CD4-positive, alpha-beta memory T cell (primary cell): ENCODE results near the gene POLR1C. TPM values are rescaled to one million over a fixed set of nuclear protein-coding genes. Genes with fewer than 3 reads are reported as not detected.
A peak's percentile ranks its signal among the peaks of the same experiment; 100 is the strongest.

Experiments used
- CTCF ChIA-PET: fragments of 350-600 bp; sonication (Branson Sonifier 250); formaldehyde crosslinking; loops from one replicate; lab custom pipeline; 2021; ENCODE audit warnings: inconsistent platforms; ENCODE audit not compliant: partially characterized antibody; lab: Charles Lee
- POLR2A ChIA-PET: fragments of 350-600 bp; sonication (Branson Sonifier 250); formaldehyde crosslinking; loops from one replicate; lab custom pipeline; 2021; ENCODE audit not compliant: partially characterized antibody; lab: Charles Lee
- DNase-seq, 5 donors: peaks; one replicate each; pipeline versions ENCODE4 v3.0.0 to v3.0.0-alpha.2; 2020 to 2022; ENCODE audit warnings: mixed read lengths in 1 of 5
- H3K27ac ChIP-seq: one replicate; pipeline ENCODE4 v1.7.0; 2013; ENCODE audit warnings: low read depth, low read length
- H3K27me3 ChIP-seq: 2 replicates; pipeline ENCODE4 v1.7.0; 2013; ENCODE audit warnings: mild to moderate bottlenecking, low read length, moderate library complexity; ENCODE audit not compliant: insufficient read depth
- H3K36me3 ChIP-seq: 2 replicates; pipeline ENCODE4 v1.7.0; 2013; ENCODE audit warnings: mild to moderate bottlenecking, low read length, moderate library complexity; ENCODE audit not compliant: insufficient read depth
- H3K4me1 ChIP-seq: 2 replicates; pipeline ENCODE4 v1.7.0; 2013; ENCODE audit warnings: mild to moderate bottlenecking, low read length, moderate library complexity; ENCODE audit not compliant: insufficient read depth
- H3K4me3 ChIP-seq, 2 donors: one replicate each; pipeline ENCODE4 v1.7.0; 2013; ENCODE audit warnings: low read length in 2 of 2, mild to moderate bottlenecking in 1 of 2
- H3K9me3 ChIP-seq, 2 donors: one replicate each; pipeline ENCODE4 v1.7.0; 2013; ENCODE audit warnings: low read length in 2 of 2, control low read depth in 1 of 2; ENCODE audit not compliant: control insufficient read depth in 1 of 2
- H3K27ac Mint-ChIP-seq, 7 donors: one replicate each; pipeline ENCODE4 v1.8.0; 2020 to 2021; ENCODE audit warnings: mixed read lengths in 7 of 7, mild to moderate bottlenecking in 6 of 7, inconsistent platforms in 3 of 7, moderate library complexity in 3 of 7
- H3K27me3 Mint-ChIP-seq, 2 donors: one replicate each; pipeline ENCODE4 v1.8.0; 2020 to 2021; ENCODE audit warnings: mixed read lengths in 2 of 2
- H3K36me3 Mint-ChIP-seq, 2 donors: one replicate each; pipeline ENCODE4 v1.8.0; 2020 to 2021; ENCODE audit warnings: mixed read lengths in 2 of 2, inconsistent platforms in 1 of 2, mild to moderate bottlenecking in 1 of 2
- H3K4me1 Mint-ChIP-seq, 4 donors: one replicate each; pipeline ENCODE4 v1.8.0; 2020 to 2021; ENCODE audit warnings: mixed read lengths in 4 of 4, mild to moderate bottlenecking in 1 of 4
- H3K4me3 Mint-ChIP-seq, 8 donors: one replicate each; pipeline ENCODE4 v1.8.0; 2020 to 2021; ENCODE audit warnings: mixed read lengths in 8 of 8, mild to moderate bottlenecking in 7 of 8, moderate library complexity in 6 of 8, inconsistent platforms in 3 of 8
- H3K9me3 Mint-ChIP-seq, 8 donors: one replicate each; pipeline ENCODE4 v1.8.0; 2020 to 2021; ENCODE audit warnings: mixed read lengths in 8 of 8, mild to moderate bottlenecking in 5 of 8, inconsistent platforms in 3 of 8, moderate library complexity in 1 of 8
- intact Hi-C: fragments of 100-400 bp; cut with micrococcal nuclease; formaldehyde crosslinking; loops from one replicate; pipeline ENCODE4 v1.15.1; 2023
- polyA plus RNA-seq, 2 donors: library from polyadenylated mRNA; unstranded; fragments of 300-500 nt; fragmentation: Illumina TruSeq; gene quantifications; one replicate each; pipeline ENCODE4 v1.2.3, GENCODE V29; 2021
- total RNA-seq, 2 experiments: library from RNA; stranded (reverse); gene quantifications; one replicate each; pipeline ENCODE4 v1.2.3, GENCODE V29; 2021

The POLR1C gene
- total and polyA plus RNA-seq, 4 experiments from 2014 or later = 14.4 to 47.7 (median 32.2) TPM

- Mint-ChIP-seq H3K4me3 (no peak overlapping the region), H3K36me3 (peaks cover 42 to 70% of the 10 kb centered on the region in 2 donors), H3K27ac (peak overlapping the region in 2 of 7 donors; percentile 27 to 29), H3K4me1 (peaks cover 2 to 8% (median 3%) of the 10 kb centered on the region in 4 donors), H3K9me3 (no peaks in the 10 kb centered on the region), H3K27me3 (peaks cover 0 to under 1% of the 10 kb centered on the region in 2 donors)
- Histone ChIP-seq H3K27ac (no peak overlapping the region), H3K27me3 (no peaks in the 10 kb centered on the region), H3K4me3 (no peak overlapping the region), H3K36me3 (peaks cover 45% of the 10 kb centered on the region), H3K9me3 (no peaks in the 10 kb centered on the region), H3K4me1 (peaks cover 4% of the 10 kb centered on the region)
- no peak for DNase-seq
- intact Hi-C loops = no loop called here
- ChIA-PET POLR2A (no interaction called here), CTCF (interaction anchor here (1.2 to 8.5 kb wide), 4 partner anchors 10 to 68 kb away, joined by 3 to 108 read pairs (median 6); no protein-coding TSS in a partner anchor)
Measured at GRCh38 chr6:43502666-43503065, 14.2 kb upstream of the POLR1C start.

GRCh38 chr6:43503443-43503842 lies 13.4 kb upstream of the POLR1C start:
- H3K4me1 ChIP-seq = peaks cover 4% of the 10 kb centered on the region
- peaks cover 41% of the 10 kb centered on the region for H3K36me3 ChIP-seq
- no peak overlapping the region for H3K4me3 Mint-ChIP-seq
- H3K36me3 Mint-ChIP-seq = peaks cover 42 to 66% of the 10 kb centered on the region in 2 donors
- no peak overlapping the region for H3K4me3 ChIP-seq
- no peaks in the 10 kb centered on the region for H3K27me3 ChIP-seq
- no peak for DNase-seq
- H3K9me3 Mint-ChIP-seq = no peaks in the 10 kb centered on the region
- ChIA-PET CTCF (interaction anchor here (0.8 to 8.5 kb wide), 5 partner anchors 10 to 236 kb away, joined by 3 to 108 read pairs (median 3); no protein-coding TSS in a partner anchor), POLR2A (no interaction called here)
- H3K4me1 Mint-ChIP-seq = peaks cover 2 to 10% (median 3%) of the 10 kb centered on the region in 4 donors
- intact Hi-C loops = no loop called here
- peak overlapping the region in 6 of 7 donors; percentile 15 to 80 (median 56) for H3K27ac Mint-ChIP-seq
- H3K27ac ChIP-seq = no peak overlapping the region
- H3K27me3 Mint-ChIP-seq = peaks cover 2 to 5% of the 10 kb centered on the region in 2 donors
- H3K9me3 ChIP-seq = no peaks in the 10 kb centered on the region

- Mint-ChIP-seq H3K4me3 (no peak overlapping the region), H3K36me3 (peaks cover 38 to 58% of the 10 kb centered on the region in 2 donors), H3K27me3 (peaks cover 9 to 13% of the 10 kb centered on the region in 2 donors), H3K27ac (no peak overlapping the region), H3K9me3 (no peaks in the 10 kb centered on the region), H3K4me1 (peaks cover 6 to 21% (median 11%) of the 10 kb centered on the region in 4 donors)
- CTCF ChIA-PET = interaction anchor here (0.8 to 8.5 kb wide), 16 partner anchors 12 to 565 kb away, joined by 3 to 108 read pairs (median 4); partner anchors contain the start of genes ABCC10, CRIP3, DLK2 and POLR1C
- Histone ChIP-seq H3K9me3 (no peaks in the 10 kb centered on the region), H3K36me3 (peaks cover 26% of the 10 kb centered on the region), H3K27me3 (peaks cover 11% of the 10 kb centered on the region), H3K4me1 (peaks cover 12% of the 10 kb centered on the region), H3K4me3 (no peak overlapping the region), H3K27ac (no peak overlapping the region)
- POLR2A ChIA-PET = interaction anchor here (1.9 to 2.9 kb wide), 4 partner anchors 10 to 241 kb away, joined by 6 to 21 read pairs (median 14); partner anchors contain the start of genes DLK2, POLR1C and YIPF3
- intact Hi-C loops = loop anchor here (5.0 kb wide), 1 partner anchor 138 kb away; the partner anchor contains the start of gene ZNF318
- DNase-seq = no peak
Measured at GRCh38 chr6:43504756-43505593, 11.9 kb upstream of the POLR1C start.

- H3K4me3 ChIP-seq = no peak overlapping the region
- no peak overlapping the region for H3K27ac ChIP-seq
- peaks cover 15% of the 10 kb centered on the region for H3K4me1 ChIP-seq
- peaks cover 11% of the 10 kb centered on the region for H3K27me3 ChIP-seq
- Mint-ChIP-seq H3K9me3 (no peaks in the 10 kb centered on the region), H3K4me3 (no peak overlapping the region), H3K27me3 (peaks cover 9 to 13% of the 10 kb centered on the region in 2 donors), H3K36me3 (peaks cover 31 to 50% of the 10 kb centered on the region in 2 donors), H3K27ac (peak overlapping the region in 2 of 7 donors; percentile 36 to 75), H3K4me1 (peaks cover 6 to 26% (median 13%) of the 10 kb centered on the region in 4 donors)
- CTCF ChIA-PET = interaction anchor here (0.6 to 8.5 kb wide), 27 partner anchors 13 to 565 kb away, joined by 3 to 108 read pairs (median 5); partner anchors contain the start of genes ABCC10, DLK2, POLR1C and YIPF3
- no peak for DNase-seq
- H3K9me3 ChIP-seq = no peaks in the 10 kb centered on the region
- intact Hi-C loops = loop anchor here (1.0 to 5.0 kb wide), 7 partner anchors 50 to 335 kb away; partner anchors contain the start of genes ABCC10, CRIP3, DLK2 and SRF
- peaks cover 21% of the 10 kb centered on the region for H3K36me3 ChIP-seq
- POLR2A ChIA-PET = interaction anchor here (1.9 to 2.9 kb wide), 4 partner anchors 10 to 242 kb away, joined by 6 to 21 read pairs (median 14); partner anchors contain the start of genes DLK2, POLR1C and YIPF3
Measured at GRCh38 chr6:43505718-43506117, 11.2 kb upstream of the POLR1C start.

- H3K27ac ChIP-seq = peak overlapping the region; percentile 8
- peaks cover 11% of the 10 kb centered on the region for H3K27me3 ChIP-seq
- H3K27ac Mint-ChIP-seq = peak overlapping the region in 6 of 7 donors; percentile 31 to 86 (median 69)
- POLR2A ChIA-PET = interaction anchor here (1.9 to 2.9 kb wide), 4 partner anchors 10 to 242 kb away, joined by 6 to 21 read pairs (median 14); partner anchors contain the start of genes DLK2, POLR1C and YIPF3
- no peak for DNase-seq
- H3K4me3 Mint-ChIP-seq = no peak overlapping the region
- H3K4me1 Mint-ChIP-seq = peaks cover 6 to 30% (median 14%) of the 10 kb centered on the region in 4 donors
- H3K9me3 ChIP-seq = no peaks in the 10 kb centered on the region
- CTCF ChIA-PET = interaction anchor here (0.6 to 8.5 kb wide), 30 partner anchors 13 to 566 kb away, joined by 3 to 108 read pairs (median 5); partner anchors contain the start of genes DLK2, DNPH1, POLR1C and YIPF3
- H3K9me3 Mint-ChIP-seq = no peaks in the 10 kb centered on the region
- peaks cover 9 to 13% of the 10 kb centered on the region in 2 donors for H3K27me3 Mint-ChIP-seq
- peaks cover 20% of the 10 kb centered on the region for H3K36me3 ChIP-seq
- no peak overlapping the region for H3K4me3 ChIP-seq
- peaks cover 17% of the 10 kb centered on the region for H3K4me1 ChIP-seq
- intact Hi-C loops = loop anchor here (1.0 to 5.0 kb wide), 7 partner anchors 51 to 335 kb away; partner anchors contain the start of genes ABCC10, CRIP3, DLK2 and SRF
- H3K36me3 Mint-ChIP-seq = peaks cover 32 to 51% of the 10 kb centered on the region in 2 donors
Measured at GRCh38 chr6:43506171-43506570, 10.7 kb upstream of the POLR1C start.

GRCh38 chr6:43506667-43507471 lies 10.0 kb upstream of the POLR1C start:
- H3K27me3 Mint-ChIP-seq = peaks cover 9 to 13% of the 10 kb centered on the region in 2 donors
- peak overlapping the region in 6 of 7 donors; percentile 31 to 86 (median 69) for H3K27ac Mint-ChIP-seq
- intact Hi-C loops = loop anchor here (1.0 to 5.0 kb wide), 7 partner anchors 52 to 336 kb away; partner anchors contain the start of genes ABCC10, CRIP3, DLK2 and SRF
- no peaks in the 10 kb centered on the region for H3K9me3 ChIP-seq
- peak overlapping the region; percentile 8 for H3K27ac ChIP-seq
- H3K27me3 ChIP-seq = peaks cover 11% of the 10 kb centered on the region
- H3K9me3 Mint-ChIP-seq = no peaks in the 10 kb centered on the region
- H3K4me1 Mint-ChIP-seq = peaks cover 8 to 37% (median 18%) of the 10 kb centered on the region in 4 donors
- POLR2A ChIA-PET = interaction anchor here (1.0 to 2.9 kb wide), 6 partner anchors 8 to 243 kb away, joined by 4 to 21 read pairs (median 8); partner anchors contain the start of genes DLK2, POLR1C, TJAP1 and YIPF3
- peaks cover 31 to 51% of the 10 kb centered on the region in 2 donors for H3K36me3 Mint-ChIP-seq
- no peak overlapping the region for H3K4me3 ChIP-seq
- CTCF ChIA-PET = interaction anchor here (0.6 to 8.5 kb wide), 30 partner anchors 9 to 277 kb away, joined by 3 to 108 read pairs (median 5); partner anchors contain the start of genes DLK2, DNPH1, POLR1C and YIPF3
- H3K4me3 Mint-ChIP-seq = peak overlapping the region in 1 of 8 donors; percentile 70
- peaks cover 17% of the 10 kb centered on the region for H3K4me1 ChIP-seq
- DNase-seq = peak; percentile 73 to 79 (median 77)
- peaks cover 22% of the 10 kb centered on the region for H3K36me3 ChIP-seq
